Liver (tissue), 3 donors: ENCODE results near the gene FBXL4.

Experiments used
- CTCF ChIP-seq: fragments of 150-350 bp; IDR thresholded peaks from 2 replicates; pipeline ENCODE4 v1.5.1; 2017; ENCODE audit warnings: improper control_type of control experiment, low read depth, low read length; ENCODE audit not compliant: missing input control
- MAX ChIP-seq: IDR thresholded peaks from 2 replicates; pipeline ENCODE4 v1.6.1; 2016; ENCODE audit warnings: antibody characterized with exemption
- REST ChIP-seq: IDR thresholded peaks from 2 replicates; pipeline ENCODE4 v1.6.1; 2016; ENCODE audit warnings: antibody characterized with exemption, mild to moderate bottlenecking
- RXRA ChIP-seq, 2 donors: IDR thresholded peaks; 2 replicates each; pipeline ENCODE4 v1.6.1; 2017 to 2018; ENCODE audit warnings: antibody characterized with exemption in 2 of 2, mild to moderate bottlenecking in 1 of 2
- TAF1 ChIP-seq: conservative IDR thresholded peaks from 2 replicates; pipeline ENCODE4 v1.6.1; 2016; ENCODE audit warnings: antibody characterized with exemption, mild to moderate bottlenecking
- donor health status: healthy.
- donor health status: healthy.

- TF ChIP-seq CTCF (no peak), MAX (no peak), RXRA (IDR thresholded peaks at IDR 0.05) (no peak), REST (no peak), TAF1 (no peak)
Measured at GRCh38 chr6:98833307-98834059, 114.3 kb downstream of the FBXL4 start.
